ENCODE measurements around the gene KCTD4.
"Not testable (repeated sequence)": the region's sequence is repeated elsewhere in the genome, so short reads cannot be mapped to it uniquely, and the experiment has no call there.

KCTD4 gene

DNA sequence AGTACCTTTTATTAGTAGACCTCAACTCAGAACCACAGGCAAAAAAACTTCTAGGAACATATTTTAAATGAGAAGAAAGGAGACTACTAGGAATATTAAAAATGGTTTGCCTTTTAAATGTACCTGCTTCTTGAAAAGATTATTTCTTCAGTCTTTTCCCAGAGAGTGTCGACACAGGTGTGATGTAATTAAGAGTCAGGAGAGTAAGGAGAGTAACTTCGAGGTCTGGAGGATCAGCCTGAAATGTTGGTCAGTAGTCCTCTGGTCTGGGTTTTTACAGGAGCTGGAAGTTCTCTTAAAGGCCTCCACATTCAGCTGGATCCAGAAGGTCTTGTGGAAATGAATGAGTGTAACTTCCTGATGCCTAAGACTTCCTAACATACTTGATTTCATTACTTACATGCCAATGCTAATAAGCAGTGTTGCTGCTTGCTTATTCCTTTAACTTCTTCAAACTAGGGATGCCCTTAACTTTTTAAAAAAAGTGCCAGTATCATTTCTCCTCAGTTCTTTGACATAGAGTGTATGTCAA lies at the start of gene KCTD4:
Gene KCTD4 (minus strand): TSS at position 345 of the 532 bp plus-strand sequence. CDS start 6,478 bp downstream, outside the sequence.
- DNase-seq (ENCODE audit: low read depth, low spot score) = no peak

DNA sequence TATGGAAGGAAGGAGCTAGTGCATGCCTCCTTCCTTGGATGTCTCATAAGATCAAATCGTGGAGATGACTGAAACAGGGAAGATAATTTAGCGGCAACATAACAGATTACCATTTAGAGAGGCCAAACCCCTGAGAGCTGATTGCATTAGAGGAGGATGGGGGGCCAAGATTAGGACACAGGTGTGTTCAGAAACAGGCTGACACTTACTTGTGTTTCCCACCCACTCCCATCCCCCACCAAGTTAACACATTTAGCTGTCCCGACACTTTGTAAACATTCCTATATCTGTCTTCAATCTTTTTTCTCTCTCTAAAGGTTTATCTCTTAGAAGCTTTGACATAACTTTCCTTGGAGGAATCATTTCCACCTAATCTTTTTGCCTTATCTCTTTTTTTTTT lies 48.8 kb upstream of the KCTD4 start:
- no peak for DNase-seq (ENCODE audit: low read depth, low spot score)

DNA sequence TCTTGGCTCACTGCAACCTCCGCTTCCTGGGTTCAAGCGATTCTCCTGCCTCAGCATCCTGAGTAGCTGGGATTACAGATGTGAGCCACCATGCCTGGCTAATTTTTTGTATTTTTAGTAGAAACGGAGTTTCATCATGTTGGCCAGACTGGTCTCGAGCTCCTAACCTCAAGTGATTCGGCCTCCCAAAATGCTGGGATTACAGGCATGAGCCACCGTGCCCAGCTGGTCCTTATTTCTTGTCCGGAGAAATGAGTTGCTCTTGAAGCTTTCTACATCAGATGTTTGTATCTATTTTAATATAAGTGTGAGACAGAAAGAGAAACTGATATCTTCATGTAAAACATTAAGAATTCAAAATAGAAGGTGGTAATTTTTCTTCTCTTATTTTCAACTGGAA lies 43.9 kb upstream of the KCTD4 start:
- DNase-seq (ENCODE audit: low read depth, low spot score) = not testable (repeated sequence)

DNA sequence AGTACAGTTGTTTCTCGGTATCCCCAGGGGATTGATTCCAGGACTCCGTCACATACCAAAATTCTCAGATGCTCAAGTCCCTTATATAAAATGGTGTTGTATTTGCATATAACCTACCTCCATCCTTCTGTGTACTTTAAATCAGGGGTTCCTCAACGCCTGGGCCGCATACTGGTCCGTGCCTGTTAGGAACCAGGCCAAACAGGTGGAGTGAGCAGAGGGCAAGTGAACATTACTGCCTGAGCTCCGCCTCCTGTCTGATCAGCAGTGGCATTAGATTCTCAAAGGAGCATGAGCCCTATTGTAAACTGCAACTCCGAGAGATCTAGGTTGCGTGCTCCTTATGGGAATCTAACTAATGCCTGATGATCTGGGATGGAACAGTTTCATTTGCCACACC lies 42.2 kb upstream of the KCTD4 start:
- DNase-seq (ENCODE audit: low read depth, low spot score) = no peak

GRCh38 chr13:45242524-45242923 lies 41.7 kb upstream of the KCTD4 start:
- no peak for DNase-seq (ENCODE audit: low read depth, low spot score)

- no peak for DNase-seq (ENCODE audit: low read depth, low spot score)
Measured at GRCh38 chr13:45242070-45242469, 41.2 kb upstream of the KCTD4 start.

- DNase-seq (ENCODE audit: low read depth, low spot score) = no peak
Measured at GRCh38 chr13:45240143-45240542, 39.3 kb upstream of the KCTD4 start.

- no peak for DNase-seq (ENCODE audit: low read depth, low spot score)
Measured at GRCh38 chr13:45238945-45239795, 38.3 kb upstream of the KCTD4 start.

DNA sequence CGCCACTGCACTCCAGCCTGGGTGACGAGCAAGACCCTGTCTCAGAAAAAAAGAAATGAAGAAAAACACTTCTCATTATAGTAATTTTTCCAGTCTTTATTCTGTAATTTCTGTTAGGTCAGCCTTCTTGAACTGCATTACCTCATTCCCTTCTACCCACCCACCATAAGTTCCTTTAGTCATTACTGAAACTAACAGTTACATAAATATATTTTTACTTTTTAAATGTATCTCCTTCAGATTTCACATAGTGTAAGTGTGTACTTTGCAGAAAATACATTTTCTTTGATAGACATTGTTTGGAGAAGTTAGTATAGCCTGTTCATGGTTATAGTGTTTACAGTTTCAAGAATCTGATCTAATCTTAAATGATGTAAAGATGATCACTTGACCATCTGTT lies 31.7 kb upstream of the KCTD4 start:
- no peak for DNase-seq (ENCODE audit: low read depth, low spot score)

DNA sequence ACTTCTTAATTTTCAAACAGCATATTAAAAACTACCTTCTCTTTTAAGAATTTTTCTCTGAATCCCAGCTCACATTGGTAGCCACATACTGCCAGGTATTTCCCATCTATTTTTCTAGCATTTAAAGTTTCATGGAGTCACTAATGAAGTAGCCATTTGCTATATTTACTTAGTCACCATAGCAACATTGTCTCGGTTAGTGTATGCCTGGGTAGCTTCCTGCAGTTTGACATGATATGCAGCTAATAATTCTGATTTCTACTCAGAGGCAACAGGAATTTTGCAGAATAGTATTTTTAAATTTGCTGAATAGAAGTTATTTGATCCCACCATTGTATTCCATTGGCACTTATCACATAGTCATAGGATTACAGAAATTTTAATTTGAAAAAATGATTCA lies 30.9 kb upstream of the KCTD4 start:
- no peak for DNase-seq (ENCODE audit: low read depth, low spot score)

GRCh38 chr13:45231305-45231704 lies 30.5 kb upstream of the KCTD4 start:
- DNase-seq (ENCODE audit: low read depth, low spot score) = no peak

- DNase-seq (ENCODE audit: low read depth, low spot score) = no peak
Measured at GRCh38 chr13:45229172-45229571, 28.3 kb upstream of the KCTD4 start.

DNA sequence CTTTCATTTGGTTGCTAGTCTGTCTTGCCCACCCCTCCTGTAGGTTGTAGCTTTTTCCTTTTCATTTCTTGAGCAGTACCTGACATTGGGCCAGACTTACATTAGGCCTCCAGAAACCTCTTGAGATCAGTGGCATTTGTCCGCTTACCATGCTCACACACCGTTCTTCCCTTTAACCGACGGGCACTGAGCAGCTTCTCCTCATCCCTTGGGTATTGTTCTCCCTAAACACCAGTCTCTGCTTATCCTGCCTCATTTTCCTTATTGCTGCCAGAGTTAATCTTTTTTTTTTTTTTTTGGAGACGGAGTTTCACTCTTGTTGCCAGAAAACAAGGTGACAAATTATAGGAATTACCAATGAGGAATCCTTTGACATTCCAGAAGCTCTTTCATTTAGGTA lies 27.2 kb upstream of the KCTD4 start:
- no peak for DNase-seq (ENCODE audit: low read depth, low spot score)

- no peak for DNase-seq (ENCODE audit: low read depth, low spot score)
Measured at GRCh38 chr13:45226024-45226423, 25.2 kb upstream of the KCTD4 start.

GRCh38 chr13:45225370-45225769 lies 24.5 kb upstream of the KCTD4 start:
- no peak for DNase-seq (ENCODE audit: low read depth, low spot score)

DNA sequence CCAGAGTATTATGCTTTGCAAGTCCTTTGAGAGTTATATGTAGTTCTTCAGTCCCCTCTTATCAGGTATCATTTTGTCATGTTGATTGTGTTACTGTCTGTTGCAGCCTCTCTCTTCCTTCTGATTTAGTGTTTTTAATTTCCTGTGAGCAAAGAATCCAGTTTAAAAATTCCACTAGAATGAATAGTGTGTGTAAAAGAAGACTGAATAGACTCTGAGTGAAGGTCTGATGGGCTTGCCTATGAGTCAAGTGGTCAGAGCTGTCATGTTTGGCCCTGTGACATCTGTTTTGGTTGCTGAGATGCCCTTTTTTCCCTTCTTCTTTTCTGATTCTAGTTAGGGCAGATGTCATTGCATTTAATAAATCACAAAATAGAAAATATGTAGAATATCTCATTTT lies 23.3 kb upstream of the KCTD4 start:
- DNase-seq (ENCODE audit: low read depth, low spot score) = no peak

DNA sequence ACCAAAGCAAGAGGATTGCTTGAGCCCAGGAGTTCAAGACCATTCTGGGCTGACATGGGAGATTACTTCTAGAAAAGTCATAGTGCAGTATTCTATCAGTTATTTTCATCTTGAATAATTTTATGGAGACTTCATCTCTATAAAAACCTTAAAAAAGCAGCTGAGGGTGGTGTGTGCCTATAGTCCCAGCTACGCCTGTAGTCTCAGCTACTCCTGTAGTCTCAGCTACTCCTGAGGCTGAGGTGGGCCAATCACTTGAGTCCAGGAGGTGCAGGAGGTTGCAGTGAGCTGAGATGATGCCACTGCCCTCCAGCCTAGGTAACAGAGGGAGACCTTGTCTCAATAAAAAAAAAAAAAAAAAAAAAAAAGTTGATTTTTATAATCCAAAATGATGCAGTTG lies 22.1 kb upstream of the KCTD4 start:
- no peak for DNase-seq (ENCODE audit: low read depth, low spot score)

- DNase-seq (ENCODE audit: low read depth, low spot score) = no peak
Measured at GRCh38 chr13:45222516-45222915, 21.7 kb upstream of the KCTD4 start.

GRCh38 chr13:45220403-45220802 lies 19.6 kb upstream of the KCTD4 start:
- DNase-seq (ENCODE audit: low read depth, low spot score) = no peak

DNA sequence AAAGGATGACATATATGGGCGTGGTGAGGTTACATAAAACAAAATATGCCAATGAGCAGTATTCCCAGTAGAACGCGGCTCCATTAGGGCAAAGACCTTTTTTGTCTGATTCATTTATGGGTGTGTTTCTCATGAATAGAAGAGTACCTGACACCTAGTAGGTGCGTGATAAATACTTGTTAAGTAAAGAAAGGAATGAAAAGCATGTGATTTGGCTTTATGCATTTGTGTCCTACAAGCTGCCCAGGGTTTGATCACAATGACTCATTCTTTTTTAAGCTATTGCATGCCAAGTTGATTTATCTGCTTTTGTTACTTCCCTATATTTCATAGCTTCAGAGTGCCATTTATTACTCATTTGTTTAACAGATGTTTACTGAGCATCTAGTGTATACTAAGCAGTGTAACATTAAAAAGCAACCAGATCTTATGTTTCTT lies 19.1 kb upstream of the KCTD4 start:
- no peak for DNase-seq (ENCODE audit: low read depth, low spot score)

GRCh38 chr13:45219123-45219891 lies 18.5 kb upstream of the KCTD4 start:
- DNase-seq (ENCODE audit: low read depth, low spot score) = no peak

GRCh38 chr13:45218689-45219088 lies 17.8 kb upstream of the KCTD4 start:
- DNase-seq (ENCODE audit: low read depth, low spot score) = no peak

DNA sequence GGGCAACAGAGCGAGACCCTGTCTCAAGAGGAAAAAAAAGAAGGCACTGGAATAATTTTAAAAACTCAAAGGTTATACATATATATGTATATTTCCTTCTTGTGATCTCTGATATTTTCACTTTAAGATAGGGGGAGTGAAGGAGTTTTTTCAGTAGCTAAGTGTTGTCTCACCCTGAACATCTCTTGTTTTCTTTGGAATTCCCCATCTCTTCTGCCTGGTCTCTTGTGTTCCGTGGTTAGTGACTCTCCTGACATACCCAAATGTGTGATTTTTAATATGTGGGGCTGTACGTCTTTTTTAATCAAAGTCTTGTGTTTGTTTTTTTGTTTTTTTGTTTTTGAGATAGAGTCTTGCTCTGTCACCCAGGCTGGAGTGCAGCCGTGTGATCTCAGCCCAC lies 15.3 kb upstream of the KCTD4 start:
- no peak for DNase-seq (ENCODE audit: low read depth, low spot score)

Measured in activated CD4-positive, CD25-positive, alpha-beta regulatory T cell treated with anti-CD3 and anti-CD28 coated beads, Interleukin-2, amount 50 U/mL, for 16 hours (primary cell).